ENCODE data around the gene PRKCA.

DNA sequence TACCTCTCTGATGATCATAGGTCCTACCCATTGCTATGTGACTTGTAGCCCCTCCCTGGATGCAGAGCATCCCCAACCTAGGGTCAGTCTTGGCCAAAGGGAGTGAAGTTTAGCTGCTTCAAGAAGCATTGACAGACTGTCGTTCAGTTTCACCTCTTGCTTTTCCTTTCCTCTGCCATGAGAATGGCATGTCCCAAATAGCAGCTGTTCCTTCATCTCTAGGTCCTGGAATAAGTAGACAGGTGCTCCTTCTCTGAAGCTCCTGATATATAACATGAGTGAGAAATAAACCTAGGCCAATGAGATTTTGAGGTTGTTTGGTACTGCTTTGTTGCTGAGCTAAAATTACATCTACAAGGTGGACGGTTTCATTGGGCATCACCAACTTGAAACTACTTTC lies 328.0 kb downstream of the PRKCA start:
- TF ChIP-seq SNRNP70 (IDR thresholded peaks at IDR 0.05; ENCODE audit: low read depth, low read length) (no peak), NBN (conservative IDR thresholded peaks at IDR 0.05) (no peak)

Data from HepG2 (cell line).